ENCODE data around the gene TNS4.

TNS4 gene

DNA sequence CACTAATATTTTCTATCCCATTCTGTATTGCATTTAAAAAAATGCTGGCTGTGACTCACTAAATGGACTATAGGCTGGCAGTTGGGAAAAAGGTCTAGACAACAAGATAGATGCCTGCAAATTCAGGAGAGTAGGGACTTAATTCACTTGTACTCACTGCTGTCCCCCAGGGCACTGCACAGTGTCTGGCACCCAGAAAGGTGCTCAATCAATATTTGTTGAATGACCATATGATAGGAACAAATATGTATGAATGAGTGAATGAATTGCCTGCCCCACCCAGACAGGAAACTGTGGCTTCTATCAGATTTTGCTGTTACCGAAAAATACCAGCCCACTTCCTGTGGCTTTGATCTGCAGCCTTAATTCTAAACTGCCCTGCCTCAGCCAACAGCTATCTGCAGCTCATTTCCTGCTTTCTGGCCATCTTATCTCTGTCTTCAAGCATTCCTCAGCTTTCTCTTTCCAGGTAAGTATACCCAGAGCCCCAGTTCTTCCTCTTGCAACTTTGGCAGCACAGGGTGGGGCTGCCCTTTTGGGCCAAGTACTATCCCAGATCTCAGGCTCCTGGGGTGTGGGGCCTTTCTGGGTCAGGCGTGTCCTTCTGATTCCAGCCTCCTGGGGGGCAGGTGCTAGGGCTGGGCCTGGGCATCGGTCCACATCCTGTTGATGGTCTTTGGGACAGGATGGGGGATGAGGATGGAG, 15.3 kb upstream of the TNS4 start:
- no peak for DNase-seq

DNA sequence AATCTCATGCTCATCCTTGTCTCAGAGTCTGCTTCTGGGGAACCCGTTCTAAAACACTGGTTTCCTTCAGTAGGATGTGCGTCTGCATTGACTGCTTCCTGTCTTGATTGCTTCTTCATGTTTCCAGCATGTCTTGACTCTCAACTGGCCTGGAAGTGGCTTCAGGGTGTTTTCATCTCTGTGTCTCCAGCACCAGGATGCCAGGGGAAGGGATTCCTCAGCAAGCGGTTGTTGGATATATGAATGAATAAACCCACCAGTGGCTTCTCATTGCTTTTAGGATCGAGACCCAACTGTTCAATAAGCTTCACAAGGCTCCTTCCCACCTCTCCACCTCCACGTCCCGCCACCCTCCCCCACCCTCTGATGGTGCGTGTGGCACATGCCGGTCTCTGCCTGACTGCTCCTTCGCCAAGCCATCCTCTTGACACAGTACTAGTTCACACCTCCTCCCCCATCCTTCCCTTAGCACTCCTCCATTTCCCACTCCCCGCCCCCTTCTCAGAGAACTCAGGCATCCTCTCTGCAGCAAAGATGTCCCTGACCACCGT, 14.1 kb upstream of the TNS4 start:
- DNase-seq: no peak

GRCh38 chr17:40515011-40515410, 13.6 kb upstream of the TNS4 start:
- DNase-seq: no peak

GRCh38 chr17:40514013-40514875, 12.8 kb upstream of the TNS4 start:
- no peak for DNase-seq

DNA sequence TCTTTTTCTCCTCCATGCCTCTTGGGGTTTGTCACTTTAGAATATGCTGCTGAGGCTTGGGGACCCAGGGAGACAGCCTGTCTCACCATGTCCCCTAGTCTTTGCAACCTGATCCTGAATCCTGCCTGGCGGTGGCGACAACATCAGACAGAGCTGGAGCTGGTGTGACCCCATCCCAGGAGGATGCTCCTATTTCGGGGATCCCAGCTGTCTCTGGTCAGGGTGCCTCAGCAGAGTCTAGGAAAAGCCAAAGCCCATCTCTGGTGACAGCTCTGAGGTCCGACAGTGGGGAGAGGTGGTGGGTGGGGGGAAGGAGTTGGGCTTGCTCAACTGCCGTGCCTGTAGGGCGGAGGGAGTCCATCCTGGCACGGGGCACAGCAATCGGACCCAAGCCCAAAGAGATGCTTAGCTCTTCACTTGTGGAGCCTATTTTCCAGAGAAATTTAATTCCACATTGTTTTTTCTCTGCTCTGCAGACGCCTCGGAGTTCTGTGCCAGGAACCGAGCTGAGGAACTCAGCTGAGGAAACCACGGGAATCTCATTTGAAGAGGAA, 10.3 kb upstream of the TNS4 start:
- no peak for DNase-seq

- DNase-seq: no peak
Observed at GRCh38 chr17:40511136-40511535, 9.7 kb upstream of the TNS4 start.

- peak; percentile 15 for DNase-seq
Observed at GRCh38 chr17:40510328-40510648, 8.9 kb upstream of the TNS4 start.

GRCh38 chr17:40509626-40510327, 8.4 kb upstream of the TNS4 start:
- no peak for DNase-seq

DNA sequence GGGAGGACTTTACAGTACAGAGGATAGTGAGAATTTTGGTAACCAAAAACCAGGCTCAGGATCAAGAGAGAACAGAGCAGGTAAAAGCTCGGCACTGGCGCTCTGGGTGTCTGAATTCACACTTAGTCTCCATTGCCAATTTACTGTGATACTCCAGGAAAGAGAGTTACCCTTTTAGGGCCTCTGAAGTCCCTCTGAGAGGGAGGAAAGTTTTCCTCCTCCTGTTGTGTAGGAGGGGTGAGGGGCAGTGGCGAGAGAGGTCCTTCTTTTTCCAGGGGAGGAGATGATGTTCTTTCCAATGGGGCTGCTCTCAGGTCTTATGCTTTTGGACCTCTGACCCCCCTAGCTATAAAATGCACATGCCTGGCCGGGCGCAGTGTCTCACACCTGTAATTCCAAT, 5.4 kb upstream of the TNS4 start:
- DNase-seq: no peak

- DNase-seq: no peak
Observed at GRCh38 chr17:40503154-40503553, 1.7 kb upstream of the TNS4 start.

GRCh38 chr17:40502716-40503115, 1.3 kb upstream of the TNS4 start:
- no peak for DNase-seq

- DNase-seq: no peak
Observed at GRCh38 chr17:40500709-40501108, 714 bp downstream of the TNS4 start.

- DNase-seq: no peak
Observed at GRCh38 chr17:40500190-40500589, 1.2 kb downstream of the TNS4 start.

DNA sequence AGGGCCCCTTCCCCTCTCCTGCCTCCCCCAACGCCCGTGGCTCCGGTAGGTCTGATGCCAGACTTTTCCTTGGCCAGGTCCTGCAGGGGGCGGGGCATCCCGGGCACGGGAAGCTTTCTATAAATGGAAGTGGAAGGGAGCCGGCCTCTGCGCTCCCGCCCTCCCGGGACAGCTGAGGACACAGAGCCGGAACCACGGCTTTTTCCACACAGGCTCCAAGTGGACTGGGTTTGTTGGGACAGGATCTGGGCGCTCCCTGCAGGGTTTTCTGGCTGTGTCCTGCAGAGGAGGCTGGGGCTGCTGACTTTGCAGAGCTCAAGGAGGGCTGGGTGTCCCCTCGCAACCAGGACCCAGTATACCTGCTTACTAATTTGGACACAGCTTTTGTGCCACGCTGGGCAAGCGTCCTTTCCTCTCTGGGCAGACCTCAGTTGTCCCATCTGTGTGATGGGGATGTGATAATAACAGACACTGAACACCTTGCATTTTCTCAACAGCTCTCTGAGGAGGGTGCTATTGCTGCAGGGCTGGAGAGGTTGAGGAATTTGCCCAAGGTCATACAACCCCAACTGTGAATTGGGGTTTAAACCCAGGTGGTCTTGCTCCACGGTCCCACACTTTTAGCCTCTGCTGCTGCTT, 1.8 kb downstream of the TNS4 start:
- peak; percentile 33 for DNase-seq

DNA sequence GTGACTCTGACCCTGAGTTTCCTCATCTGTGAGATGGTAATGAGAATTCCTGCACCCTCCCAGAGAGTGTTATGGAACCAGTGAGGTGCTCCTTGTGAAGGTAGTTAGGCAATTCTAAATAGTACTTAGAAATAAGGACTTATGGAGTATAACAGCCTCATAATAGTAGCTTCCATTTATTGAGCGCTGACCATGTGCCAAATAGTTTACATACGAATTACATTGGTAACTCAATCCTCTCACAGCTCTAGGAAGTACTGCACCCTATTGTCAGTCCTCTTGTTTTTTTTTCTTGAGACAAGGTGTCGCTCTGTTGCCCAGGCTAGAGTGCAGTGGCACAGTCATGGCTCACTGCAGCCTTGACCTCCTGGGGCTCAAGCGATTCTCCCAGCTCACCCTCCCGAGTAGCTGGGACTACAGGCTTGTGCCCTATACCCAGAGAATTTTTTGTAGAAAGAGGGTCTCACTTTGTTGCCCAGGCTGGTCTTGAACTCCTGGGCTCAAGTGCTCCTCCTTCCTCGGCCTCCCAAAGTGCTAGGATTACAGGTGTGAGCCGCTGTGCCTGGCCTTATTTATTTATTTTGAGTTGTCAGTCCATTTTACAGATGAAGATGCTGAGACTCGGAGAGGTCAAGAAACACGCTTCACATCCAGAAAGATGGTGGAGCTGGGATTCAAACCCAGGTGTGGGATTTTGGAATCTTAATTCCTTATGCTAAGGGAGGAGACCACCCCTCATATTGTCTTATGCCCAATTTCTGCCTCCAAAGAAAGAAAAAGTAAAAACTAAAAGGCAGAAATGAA, 2.9 kb downstream of the TNS4 start:
- no peak for DNase-seq

GRCh38 chr17:40497695-40498094, 3.7 kb downstream of the TNS4 start:
- no peak for DNase-seq

DNA sequence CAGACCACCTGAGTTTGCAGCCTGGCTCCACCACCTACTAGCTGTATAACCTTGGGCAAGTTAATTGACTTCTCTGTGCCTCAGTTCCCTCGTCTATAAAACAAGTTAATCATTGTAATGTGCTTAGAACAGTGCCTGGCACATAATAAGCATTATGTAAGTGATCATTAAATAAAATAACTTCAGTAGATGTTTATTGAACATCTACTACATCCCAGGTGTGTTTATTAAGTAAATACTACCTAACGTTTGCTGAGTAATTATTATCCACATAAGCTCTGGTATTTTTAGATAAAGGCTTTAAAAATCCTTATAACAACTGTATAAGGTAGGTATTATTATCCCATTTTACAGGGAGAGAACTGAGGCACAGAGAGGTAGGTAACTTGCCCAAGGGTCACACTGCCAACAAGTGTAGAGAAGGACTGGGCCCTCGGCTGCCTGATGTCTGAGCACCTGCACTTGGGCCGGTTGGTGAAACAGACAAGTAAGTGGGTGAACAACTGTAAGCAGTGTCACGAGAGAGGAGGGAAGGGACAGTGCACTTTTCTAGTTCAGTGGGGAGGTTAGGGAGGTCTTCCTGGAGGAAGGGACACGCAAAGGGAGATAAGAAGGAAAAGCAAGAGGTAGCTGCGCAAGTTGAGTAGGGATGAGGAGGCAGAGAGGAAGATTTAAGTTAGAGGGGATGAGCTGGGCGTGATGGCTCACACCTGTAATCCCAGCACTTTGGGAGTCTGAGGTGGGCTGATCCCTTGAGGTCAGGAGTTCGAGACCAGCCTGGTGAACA, 4.6 kb downstream of the TNS4 start:
- no peak for DNase-seq

DNA sequence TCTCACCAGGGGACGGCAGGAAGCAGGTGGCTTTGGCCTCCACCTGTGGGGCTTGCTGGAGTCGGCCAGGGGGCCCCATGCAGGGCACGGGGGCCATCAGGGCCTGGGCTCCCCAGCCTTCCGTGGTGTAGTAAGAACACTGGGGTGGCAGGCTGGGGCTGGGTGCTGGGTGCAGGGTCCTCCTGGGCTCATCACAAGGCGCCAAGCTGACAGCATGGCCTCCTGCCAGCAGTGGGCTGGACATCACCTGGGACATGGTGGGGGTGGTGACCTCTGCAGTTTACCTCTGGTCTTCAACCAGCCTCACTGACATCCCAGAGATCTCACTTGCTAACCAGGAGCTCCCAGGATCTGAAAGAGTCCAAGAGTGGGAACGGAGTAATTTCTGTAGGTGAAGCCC, 5.3 kb downstream of the TNS4 start:
- no peak for DNase-seq

DNA sequence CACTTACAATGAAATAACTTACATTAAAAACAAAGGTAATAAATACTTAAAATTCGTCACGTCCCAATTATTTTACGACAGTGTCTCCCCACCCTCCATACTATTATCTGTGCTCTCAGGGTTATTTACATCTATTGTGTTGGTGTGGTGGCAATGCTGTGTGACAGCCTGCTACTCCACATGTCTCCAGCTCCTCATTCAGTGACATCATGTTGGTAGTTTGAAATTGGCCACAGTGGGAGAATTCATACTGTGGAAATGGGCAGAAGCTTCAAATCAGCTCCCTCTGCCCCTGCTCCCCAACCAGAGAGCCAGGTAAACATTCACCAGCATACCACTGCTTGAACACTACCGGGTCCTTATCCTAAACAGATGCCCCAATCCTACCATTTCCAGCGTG, 6.3 kb downstream of the TNS4 start:
- DNase-seq: no peak

DNA sequence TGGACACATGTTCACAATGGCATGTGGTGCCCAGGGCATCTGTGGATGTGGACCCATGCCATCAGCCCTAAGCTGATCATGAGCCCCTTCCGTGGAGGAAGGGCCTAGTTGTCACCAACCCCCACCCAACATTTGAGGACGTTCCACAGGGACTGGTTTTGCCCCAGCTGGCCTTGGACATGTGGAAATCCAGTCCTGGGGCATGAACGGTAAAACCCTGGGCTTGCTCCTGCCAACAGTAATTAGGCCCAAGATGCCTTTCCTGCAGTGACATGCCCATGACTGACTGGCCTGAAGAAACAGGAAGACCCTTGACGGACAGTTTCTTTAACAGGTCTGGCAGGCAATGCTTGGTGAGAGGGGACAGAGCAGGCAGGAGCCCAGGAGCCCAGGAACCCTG, 7.7 kb downstream of the TNS4 start:
- DNase-seq: no peak

- DNase-seq: no peak
Observed at GRCh38 chr17:40491486-40491885, 9.9 kb downstream of the TNS4 start.

All from COR-L47 (cell line).